Measurements from ENCODE around the gene COG8.

The COG8 gene

GRCh38 chr16:69378036-69378435 is 38.7 kb upstream of the COG8 start:
- peaks cover 75% of the 10 kb centered on the region for H3K4me1 ChIP-seq (ENCODE audit: control insufficient read depth, low read length)
- no peak overlapping the region for H3K4me2 ChIP-seq (ENCODE audit: low read length)
- TF ChIP-seq, protein P1, sequence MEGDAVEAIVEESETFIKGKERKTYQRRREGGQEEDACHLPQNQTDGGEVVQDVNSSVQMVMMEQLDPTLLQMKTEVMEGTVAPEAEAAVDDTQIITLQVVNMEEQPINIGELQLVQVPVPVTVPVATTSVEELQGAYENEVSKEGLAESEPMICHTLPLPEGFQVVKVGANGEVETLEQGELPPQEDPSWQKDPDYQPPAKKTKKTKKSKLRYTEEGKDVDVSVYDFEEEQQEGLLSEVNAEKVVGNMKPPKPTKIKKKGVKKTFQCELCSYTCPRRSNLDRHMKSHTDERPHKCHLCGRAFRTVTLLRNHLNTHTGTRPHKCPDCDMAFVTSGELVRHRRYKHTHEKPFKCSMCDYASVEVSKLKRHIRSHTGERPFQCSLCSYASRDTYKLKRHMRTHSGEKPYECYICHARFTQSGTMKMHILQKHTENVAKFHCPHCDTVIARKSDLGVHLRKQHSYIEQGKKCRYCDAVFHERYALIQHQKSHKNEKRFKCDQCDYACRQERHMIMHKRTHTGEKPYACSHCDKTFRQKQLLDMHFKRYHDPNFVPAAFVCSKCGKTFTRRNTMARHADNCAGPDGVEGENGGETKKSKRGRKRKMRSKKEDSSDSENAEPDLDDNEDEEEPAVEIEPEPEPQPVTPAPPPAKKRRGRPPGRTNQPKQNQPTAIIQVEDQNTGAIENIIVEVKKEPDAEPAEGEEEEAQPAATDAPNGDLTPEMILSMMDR (IDR thresholded peaks at IDR 0.05; ENCODE audit: low read depth, low read length, poor library complexity, severe bottlenecking): no peak
- no peak for TF ChIP-seq EZH2phosphoT487 (IDR thresholded peaks at IDR 0.05; ENCODE audit: borderline replicate concordance, low read length)
- H3K9me3 ChIP-seq (ENCODE audit: control insufficient read depth, insufficient read depth, low read length): no peaks in the 10 kb centered on the region
- H3K27me3 ChIP-seq (ENCODE audit: control insufficient read depth, low read length): no peaks in the 10 kb centered on the region
- no peak overlapping the region for H3K27ac ChIP-seq (ENCODE audit: low read depth, low read length)
- H3K79me2 ChIP-seq (ENCODE audit: control insufficient read depth, low read length): peaks cover 94% of the 10 kb centered on the region
- H4K20me1 ChIP-seq (ENCODE audit: control insufficient read depth, insufficient read depth, low read depth, low read length): no peaks in the 10 kb centered on the region
- no peaks in the 10 kb centered on the region for H3K9me2 ChIP-seq (replicated peaks; ENCODE audit: control insufficient read depth, low read length)
- no peak overlapping the region for H3K4me3 ChIP-seq (ENCODE audit: low read length)
- peaks cover 21% of the 10 kb centered on the region for H3F3A ChIP-seq (ENCODE audit: control insufficient read depth, insufficient read depth)
- peaks cover 87% of the 10 kb centered on the region for H3K36me3 ChIP-seq (ENCODE audit: control insufficient read depth, low read length)

DNA sequence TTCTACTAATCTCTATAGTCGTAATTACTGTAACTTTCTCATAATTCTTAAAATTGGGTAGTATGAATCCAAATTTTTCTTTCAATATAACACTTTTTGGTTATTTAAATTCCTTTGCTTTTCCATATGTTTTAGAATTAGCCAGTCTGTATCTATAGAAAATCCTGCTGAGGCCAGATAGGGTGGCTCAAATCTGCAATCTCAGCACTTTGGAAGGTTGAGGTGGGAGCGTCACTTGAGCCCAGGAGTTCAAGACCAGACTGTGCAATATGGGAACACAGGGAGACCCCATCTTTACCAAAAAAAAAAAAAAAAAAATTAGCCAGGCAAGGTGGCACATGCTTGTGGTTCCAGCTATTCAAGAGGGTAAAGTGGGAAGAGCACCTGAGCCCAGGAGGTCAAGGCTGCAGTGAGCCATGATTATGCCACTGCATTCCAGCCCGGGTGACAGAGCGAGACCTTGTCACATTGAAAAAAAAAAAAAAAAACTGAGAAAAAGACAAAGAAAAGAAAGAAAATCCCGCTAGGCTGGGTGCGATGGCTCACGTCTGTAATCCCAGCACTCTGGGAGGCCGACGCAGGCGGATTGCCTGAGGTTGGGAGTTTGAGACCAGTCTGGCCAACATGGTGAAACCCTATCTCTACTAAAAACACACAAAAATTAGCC is 37.2 kb upstream of the COG8 start:
- Histone ChIP-seq H3K27ac (ENCODE audit: low read depth, low read length) (peak overlapping the region; percentile 15; the same call in 1 of the 2 replicates), H3K9me2 (replicated peaks; ENCODE audit: control insufficient read depth, low read length) (no peaks in the 10 kb centered on the region), H3F3A (ENCODE audit: control insufficient read depth, insufficient read depth) (peaks cover 35% of the 10 kb centered on the region), H3K79me2 (ENCODE audit: control insufficient read depth, low read length) (peaks cover 84% of the 10 kb centered on the region), H3K4me3 (ENCODE audit: low read length) (no peak overlapping the region), H3K36me3 (ENCODE audit: control insufficient read depth, low read length) (peaks cover 84% of the 10 kb centered on the region), H3K4me1 (ENCODE audit: control insufficient read depth, low read length) (peaks cover 75% of the 10 kb centered on the region), H3K27me3 (ENCODE audit: control insufficient read depth, low read length) (no peaks in the 10 kb centered on the region), H3K4me2 (ENCODE audit: low read length) (no peak overlapping the region), H4K20me1 (ENCODE audit: control insufficient read depth, insufficient read depth, low read depth, low read length) (no peaks in the 10 kb centered on the region), H3K9me3 (ENCODE audit: control insufficient read depth, insufficient read depth, low read length) (no peaks in the 10 kb centered on the region)
- TF ChIP-seq EZH2phosphoT487 (IDR thresholded peaks at IDR 0.05; ENCODE audit: borderline replicate concordance, low read length): no peak
- TF ChIP-seq, protein P1 (IDR thresholded peaks at IDR 0.05; ENCODE audit: low read depth, low read length, poor library complexity, severe bottlenecking): no peak

- H3K4me3 ChIP-seq (ENCODE audit: low read length): peak overlapping the region; percentile 54
- peaks cover 37% of the 10 kb centered on the region for H3F3A ChIP-seq (ENCODE audit: control insufficient read depth, insufficient read depth)
- no peaks in the 10 kb centered on the region for H3K27me3 ChIP-seq (ENCODE audit: control insufficient read depth, low read length)
- H3K27ac ChIP-seq (ENCODE audit: low read depth, low read length): peak overlapping the region; percentile 96
- TF ChIP-seq, protein P1 (IDR thresholded peaks at IDR 0.05; ENCODE audit: low read depth, low read length, poor library complexity, severe bottlenecking): no peak
- TF ChIP-seq EZH2phosphoT487 (IDR thresholded peaks at IDR 0.05; ENCODE audit: borderline replicate concordance, low read length): no peak
- peak overlapping the region; percentile 66 for H3K4me2 ChIP-seq (ENCODE audit: low read length)
- peaks cover 83% of the 10 kb centered on the region for H3K36me3 ChIP-seq (ENCODE audit: control insufficient read depth, low read length)
- no peaks in the 10 kb centered on the region for H3K9me3 ChIP-seq (ENCODE audit: control insufficient read depth, insufficient read depth, low read length)
- H3K4me1 ChIP-seq (ENCODE audit: control insufficient read depth, low read length): peaks cover 79% of the 10 kb centered on the region
- no peaks in the 10 kb centered on the region for H4K20me1 ChIP-seq (ENCODE audit: control insufficient read depth, insufficient read depth, low read depth, low read length)
- no peaks in the 10 kb centered on the region for H3K9me2 ChIP-seq (replicated peaks; ENCODE audit: control insufficient read depth, low read length)
- peaks cover 72% of the 10 kb centered on the region for H3K79me2 ChIP-seq (ENCODE audit: control insufficient read depth, low read length)
These were observed 33.7 kb upstream of the COG8 start for GRCh38 chr16:69373019-69373418.

Measured in DOHH2 (cell line).